GM21723 (cell line): Measurements from ENCODE around the gene TASP1.
A peak's percentile ranks its signal among the peaks of the same experiment; 100 is the strongest.

Source experiments
- ATAC-seq: cut with Tn5 transposase; IDR thresholded peaks from one replicate; pipeline ENCODE4 v1.9.1; 2021; ENCODE audit warnings: mild to moderate bottlenecking, moderate library complexity; ENCODE audit not compliant: unreplicated experiment

TASP1 gene

DNA sequence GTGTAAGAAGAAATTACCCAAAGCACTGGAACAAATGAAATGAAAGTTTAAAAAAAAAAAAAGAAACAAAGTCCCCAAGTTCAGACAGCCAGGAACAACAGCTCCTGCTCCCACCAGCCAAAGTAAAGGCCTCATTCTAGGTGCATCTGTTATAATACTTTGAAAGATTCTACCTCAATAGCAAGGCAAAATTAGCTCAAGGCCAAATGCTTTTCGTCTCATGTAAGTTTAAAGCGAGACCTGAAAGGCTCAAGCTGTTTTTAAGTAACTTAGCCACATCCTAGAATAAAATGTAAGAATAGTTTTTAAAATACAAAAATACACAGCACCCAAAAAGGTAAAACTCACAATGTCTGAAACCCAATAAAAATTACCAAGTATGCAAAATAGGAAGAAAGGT is 64.7 kb downstream of the TASP1 start:
- ATAC-seq = no peak

DNA sequence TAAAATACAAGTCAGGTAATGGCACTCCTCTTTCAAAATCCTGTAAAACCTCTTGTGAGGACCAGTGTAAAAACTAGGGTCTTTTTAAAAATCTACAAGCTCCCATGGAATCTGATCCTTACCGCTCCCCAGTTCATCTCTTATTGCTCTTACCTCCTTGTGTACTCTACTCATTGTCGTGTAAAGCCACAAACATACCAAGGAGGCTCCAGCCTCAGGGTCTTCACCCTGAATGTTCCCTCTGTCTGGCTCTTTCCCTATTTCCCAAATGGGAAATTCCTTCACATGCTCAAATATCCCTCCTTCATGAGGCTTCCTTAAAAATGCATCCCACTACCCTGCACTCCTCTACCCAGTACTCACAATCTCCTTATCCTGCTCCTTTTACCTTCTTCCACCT is 67.1 kb downstream of the TASP1 start:
- no peak for ATAC-seq

DNA sequence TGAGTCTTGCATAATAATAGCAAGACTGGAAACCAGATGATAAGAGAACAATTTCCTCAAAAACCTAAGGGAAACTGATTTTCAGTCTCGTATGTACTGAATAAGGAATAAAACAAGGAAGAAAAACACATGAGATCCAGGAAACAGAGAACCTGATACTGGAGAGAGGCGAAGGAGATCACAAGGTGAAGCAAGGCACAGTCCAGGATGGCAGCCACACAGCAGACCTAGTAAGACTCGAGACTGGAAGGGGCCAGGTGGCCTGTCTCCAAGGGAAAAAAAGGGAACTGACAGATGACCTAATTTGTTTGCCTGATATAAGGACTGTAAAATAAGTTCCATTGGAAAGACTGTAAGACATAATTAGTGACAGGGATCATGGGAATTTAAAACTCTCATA is 71.1 kb downstream of the TASP1 start:
- no peak for ATAC-seq

DNA sequence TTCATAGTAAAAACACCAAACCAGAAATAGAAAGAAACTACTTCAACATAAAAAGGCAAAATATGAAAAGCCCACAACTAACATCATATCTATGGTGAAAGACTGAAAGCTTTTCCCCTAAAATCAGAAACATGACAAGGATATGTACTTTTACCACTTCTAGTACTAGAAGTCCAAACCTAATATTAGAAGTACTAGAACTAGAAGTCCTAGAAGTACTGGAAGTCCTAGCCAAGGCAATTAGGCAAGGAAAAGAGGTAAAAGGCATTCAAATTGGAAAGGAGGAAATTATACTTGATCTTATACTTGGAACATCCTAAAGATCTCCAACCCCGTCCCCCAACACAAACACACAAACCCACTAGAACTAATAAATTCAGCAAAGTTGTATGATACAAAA is 74.9 kb downstream of the TASP1 start:
- no peak for ATAC-seq

DNA sequence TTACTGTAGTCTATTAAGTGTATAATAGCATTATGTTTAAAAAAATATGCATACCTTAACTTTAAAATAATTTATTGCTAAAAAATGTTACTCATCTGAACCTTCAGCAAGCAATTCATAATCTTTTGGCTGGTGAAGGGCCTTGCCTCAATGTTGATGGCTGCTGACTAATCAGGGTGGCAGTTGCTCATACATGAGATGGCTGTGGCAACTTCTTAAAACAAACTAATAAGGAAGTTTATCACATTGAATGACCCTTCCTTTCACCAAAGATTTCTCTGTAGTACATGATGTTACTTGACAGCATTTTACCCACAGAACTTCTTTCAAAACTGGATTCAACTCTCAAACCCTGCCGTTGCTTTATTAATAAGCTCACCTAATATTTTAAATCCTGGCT is 84.0 kb downstream of the TASP1 start:
- no peak for ATAC-seq

DNA sequence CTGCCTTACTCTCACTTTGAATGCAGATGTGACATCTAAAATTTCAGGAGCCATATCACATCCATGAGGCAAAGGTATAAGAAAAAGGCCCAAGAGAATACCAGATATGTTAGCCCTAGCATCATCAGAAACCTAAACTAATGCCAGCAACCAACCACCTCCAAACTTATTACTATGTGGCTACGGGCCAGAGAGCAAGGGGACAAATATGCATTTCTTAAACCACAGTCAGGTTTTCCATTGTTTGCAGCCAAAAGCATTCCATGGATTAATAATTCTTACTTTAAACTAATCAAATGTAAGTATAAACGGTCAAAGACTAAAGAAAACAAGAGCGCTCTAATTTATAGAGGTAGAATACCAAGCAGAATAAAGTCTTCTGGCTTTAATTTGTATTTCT is 84.7 kb downstream of the TASP1 start:
- ATAC-seq = no peak

DNA sequence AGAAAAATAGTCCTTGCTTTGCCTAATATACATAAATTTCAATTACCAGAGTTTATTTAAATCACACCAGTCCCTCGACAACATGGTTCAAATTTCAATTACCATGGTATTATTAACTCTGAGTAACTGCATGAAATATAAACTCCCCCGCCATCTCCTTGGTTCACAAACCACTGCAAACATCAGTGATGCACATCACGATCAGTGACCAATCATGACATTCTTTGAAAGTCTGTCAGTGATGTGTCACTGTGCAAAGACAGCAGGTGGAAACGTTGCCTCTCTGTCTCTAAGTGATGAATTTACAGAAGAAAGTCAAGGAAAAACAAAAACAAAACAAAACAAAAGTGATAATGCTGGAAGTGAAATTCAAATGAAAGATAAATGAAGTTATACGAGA is 86.7 kb downstream of the TASP1 start:
- no peak for ATAC-seq

DNA sequence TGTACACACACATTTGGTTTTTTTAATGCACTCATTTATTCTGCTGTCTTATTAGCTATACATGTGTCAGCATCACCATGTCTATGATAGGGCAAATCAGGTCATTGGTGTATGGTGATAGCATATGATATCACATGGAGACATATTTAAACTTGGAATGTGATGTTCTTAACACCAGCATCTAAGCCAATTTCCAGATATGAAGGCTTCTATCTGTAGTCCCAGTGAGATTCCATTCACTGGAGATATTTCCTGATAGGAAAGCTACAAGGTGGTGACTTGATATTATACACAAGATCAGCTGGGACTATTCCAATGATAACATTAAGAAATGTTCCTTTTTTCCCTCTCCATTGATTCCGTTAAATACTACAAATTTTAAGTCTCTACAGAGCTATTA is 89.3 kb downstream of the TASP1 start:
- ATAC-seq = no peak

- ATAC-seq = peak; percentile 84
These were observed 92.1 kb downstream of the TASP1 start for GRCh38 chr20:13546497-13547131.

DNA sequence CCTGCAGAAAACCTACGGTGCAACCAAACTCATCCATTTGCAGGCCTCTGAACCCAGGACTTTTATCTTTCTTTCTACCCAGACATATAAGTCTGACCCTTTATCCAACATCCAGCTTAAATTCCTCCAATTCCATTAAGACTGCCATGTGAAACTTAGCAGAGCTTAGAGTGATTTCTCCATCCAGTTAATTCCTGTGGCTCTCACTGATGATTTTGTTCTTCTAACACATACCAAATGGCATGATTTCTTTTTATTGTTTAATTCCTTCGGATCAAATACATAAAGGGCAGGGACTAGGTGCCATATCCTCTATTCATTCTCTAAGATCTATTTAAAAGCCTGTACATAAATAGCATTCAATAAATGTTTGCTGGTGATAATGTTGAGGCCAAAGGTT is 92.9 kb downstream of the TASP1 start:
- no peak for ATAC-seq

DNA sequence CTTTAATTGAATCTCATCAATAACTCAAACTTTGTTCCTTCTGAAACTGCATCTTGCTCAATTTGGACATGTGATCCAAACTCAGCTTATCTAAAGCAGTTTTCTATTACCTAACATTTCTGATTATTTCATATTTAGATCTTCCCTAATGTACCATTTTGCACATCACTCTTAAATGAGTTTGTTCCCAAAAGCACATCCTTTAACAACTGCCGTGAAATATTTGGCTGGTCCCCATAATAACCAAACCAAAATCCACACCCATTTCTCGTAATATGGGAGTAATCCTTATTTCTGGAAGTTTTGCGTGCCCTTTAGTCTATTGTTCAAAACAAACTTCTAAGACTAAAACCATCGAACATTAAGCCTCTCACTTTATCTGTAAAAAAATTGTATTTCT is 94.9 kb downstream of the TASP1 start:
- ATAC-seq = no peak

- ATAC-seq = no peak
These were observed 103.1 kb downstream of the TASP1 start for GRCh38 chr20:13535627-13536026.

DNA sequence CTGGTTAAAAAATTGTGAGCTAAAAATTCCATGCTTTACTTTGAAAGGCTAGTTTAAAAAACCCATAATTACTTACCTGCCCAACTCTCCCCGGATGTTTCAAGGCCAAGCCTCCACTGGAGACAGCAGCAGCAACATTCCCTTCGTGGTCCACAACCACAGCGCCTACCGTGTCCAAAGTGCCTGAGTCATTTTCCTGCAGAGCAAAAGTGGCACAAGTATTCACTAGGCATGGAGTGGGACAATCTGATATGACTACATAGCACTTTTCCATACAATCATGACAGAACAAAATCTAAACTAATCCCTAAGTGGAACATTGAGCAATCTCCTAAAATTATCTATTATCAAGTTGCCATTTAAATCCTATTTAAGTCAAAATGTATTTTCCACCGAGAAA is 104.8 kb downstream of the TASP1 start:
- no peak for ATAC-seq

DNA sequence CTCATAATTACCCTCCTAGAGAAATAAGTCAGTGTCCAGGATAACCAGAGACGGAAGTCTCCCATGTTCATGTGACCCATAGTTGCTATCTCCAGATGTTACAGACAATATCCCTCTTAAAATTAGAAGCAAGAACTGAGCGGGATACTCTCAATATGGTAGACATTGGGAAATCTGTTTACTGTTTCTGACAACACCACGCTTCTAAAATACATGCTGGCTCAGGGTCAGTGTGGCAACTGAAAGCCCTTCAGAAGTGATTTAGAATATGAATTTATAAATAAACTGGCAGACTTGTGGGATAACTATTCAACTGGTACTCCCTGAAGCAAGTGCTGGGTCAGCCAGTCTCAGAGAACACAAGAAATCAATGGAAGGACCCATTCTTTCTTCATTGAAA is 108.6 kb downstream of the TASP1 start:
- no peak for ATAC-seq

GRCh38 chr20:13526551-13526950 is 112.2 kb downstream of the TASP1 start:
- no peak for ATAC-seq

- ATAC-seq = no peak
These were observed 113.3 kb downstream of the TASP1 start for GRCh38 chr20:13525225-13525940.

- ATAC-seq = no peak
These were observed 114.4 kb downstream of the TASP1 start for GRCh38 chr20:13524339-13524738.

DNA sequence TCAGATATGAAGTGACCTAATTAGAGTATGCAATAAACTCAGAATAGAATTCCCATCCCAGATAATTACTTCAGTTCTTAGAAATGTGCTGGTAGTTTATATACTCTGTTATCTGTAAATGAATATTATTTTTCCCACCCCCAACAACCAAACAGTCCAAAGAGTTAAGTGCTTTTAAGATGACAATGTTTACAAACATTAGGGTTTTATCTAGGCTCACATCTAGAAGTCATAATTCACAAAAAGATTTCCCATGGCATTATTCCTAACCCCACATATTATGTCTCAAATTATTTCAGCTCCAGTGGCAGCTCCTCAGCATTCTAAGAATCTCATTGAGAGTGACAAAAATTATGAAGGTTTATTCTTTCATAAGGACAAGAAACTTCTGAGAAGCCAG is 120.9 kb downstream of the TASP1 start:
- ATAC-seq = no peak

DNA sequence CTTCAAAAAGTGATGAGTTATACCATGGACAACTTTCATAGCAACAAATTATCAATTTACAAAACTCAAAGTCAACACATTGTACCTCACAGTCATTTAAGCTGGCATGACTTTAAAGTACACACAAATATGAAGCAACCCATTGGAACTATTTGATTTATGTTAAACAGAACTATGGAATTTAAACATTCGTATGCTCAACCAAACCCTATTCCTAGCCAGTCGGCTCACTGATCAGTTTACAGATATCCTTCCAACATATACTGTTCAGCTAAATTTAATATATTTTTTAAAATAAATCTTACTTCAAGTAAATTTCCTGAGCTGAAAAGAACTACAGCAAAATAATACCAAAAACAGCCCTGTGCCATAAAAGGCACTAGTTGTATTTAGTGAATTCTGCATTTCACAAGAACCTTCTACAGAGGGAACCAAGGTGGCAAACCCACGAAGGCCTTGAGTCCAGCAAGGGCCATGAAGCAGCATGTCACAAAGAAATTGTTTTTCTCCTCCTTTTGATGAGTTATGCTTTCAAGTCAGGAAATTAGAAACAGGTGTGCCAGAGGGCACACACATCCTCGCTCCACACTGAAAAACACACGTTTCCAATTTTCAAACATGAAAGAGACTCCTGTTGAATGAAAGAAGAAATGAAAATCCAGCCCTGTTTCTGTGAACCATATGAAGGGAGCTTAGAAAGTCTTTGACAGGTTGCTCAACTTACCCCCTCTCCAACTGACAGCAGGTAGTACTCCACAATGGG is 122.8 kb downstream of the TASP1 start:
- no peak for ATAC-seq

GRCh38 chr20:13515291-13515690 is 123.4 kb downstream of the TASP1 start:
- ATAC-seq = no peak

DNA sequence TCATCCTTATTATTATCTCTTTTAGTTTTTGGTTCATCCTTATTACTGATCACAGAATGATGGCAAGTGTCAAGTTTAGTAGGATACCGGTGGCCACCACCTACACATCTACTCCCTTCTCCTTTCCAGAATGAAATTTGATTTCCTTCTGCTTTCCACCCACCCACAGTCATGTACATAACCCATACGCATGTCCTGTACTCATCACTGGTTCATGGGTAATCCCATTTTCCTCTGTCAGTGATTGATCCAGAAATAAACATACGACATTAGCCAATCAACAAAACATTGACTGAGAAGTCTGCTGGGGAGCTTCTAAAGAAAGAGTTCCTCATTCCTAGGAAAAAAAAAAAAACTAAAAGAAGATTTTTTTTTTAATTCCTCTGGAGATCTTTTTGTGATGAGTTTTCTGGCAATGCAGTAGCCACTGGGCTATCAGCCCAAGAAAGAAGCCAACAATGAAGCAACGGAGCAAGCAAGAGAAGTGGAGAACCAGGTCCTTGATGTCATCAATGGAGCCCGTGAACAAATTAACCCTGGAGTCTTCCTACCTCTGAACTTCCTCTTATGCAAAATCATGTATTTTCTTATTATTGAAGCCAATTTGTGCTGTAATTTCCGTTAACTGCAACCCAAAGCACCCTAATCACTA is 127.8 kb downstream of the TASP1 start:
- no peak for ATAC-seq

DNA sequence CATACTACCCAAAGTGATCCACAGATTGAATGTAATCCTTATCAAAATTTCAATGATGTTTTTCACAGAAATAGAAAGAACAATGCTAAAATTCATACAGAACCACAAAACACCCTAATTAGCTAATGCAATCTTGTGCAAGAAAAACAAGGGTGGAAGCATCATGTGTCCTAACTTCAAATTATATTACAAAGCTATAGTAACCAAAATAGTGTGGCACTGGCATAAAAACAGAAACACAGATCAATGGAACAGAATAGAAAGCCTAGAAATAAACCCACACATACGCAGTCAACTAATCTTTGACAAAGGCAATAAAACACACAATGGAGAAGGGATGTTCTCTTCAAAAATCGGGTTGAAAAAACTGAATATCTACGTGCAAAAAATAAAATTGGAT is 131.1 kb downstream of the TASP1 start:
- ATAC-seq = no peak
